Stimulated activated CD4-positive, alpha-beta T cell treated with anti-CD3 and anti-CD28 coated beads, Interleukin-15, amount 100 ng/mL, for 24 hours (primary cell): ENCODE results near the gene TAF7.
A peak's percentile ranks its signal among the peaks of the same experiment; 100 is the strongest.
"Not testable (repeated sequence)": the region's sequence is repeated elsewhere in the genome, so short reads cannot be mapped to it uniquely, and the experiment has no call there.

Source experiments
- DNase-seq: peaks from one replicate; pipeline ENCODE4 v3.0.0-alpha.2; 2020

The TAF7 gene

GRCh38 chr5:141332571-141332970, 12.0 kb upstream of the TAF7 start:
- not testable (repeated sequence) for DNase-seq

GRCh38 chr5:141330299-141331080, 9.9 kb upstream of the TAF7 start, which contains the start of gene PCDHGA1:
Gene PCDHGA1, plus strand, starts transcription at chr5:141330514.
- DNase-seq: peak; percentile 25

- DNase-seq: no peak
Observed at GRCh38 chr5:141328231-141328630, 7.6 kb upstream of the TAF7 start.

- peak; percentile 78 for DNase-seq
Observed at GRCh38 chr5:141326088-141326854, 5.7 kb upstream of the TAF7 start.

- DNase-seq: no peak
Observed at GRCh38 chr5:141322261-141322660, 1.7 kb upstream of the TAF7 start.

- no peak for DNase-seq
Observed at GRCh38 chr5:141319699-141320098, 885 bp downstream of the TAF7 start.

GRCh38 chr5:141319202-141319601, 1.4 kb downstream of the TAF7 start:
- DNase-seq: no peak

- DNase-seq: not testable (repeated sequence)
Observed at GRCh38 chr5:141316963-141317362, 3.6 kb downstream of the TAF7 start.

GRCh38 chr5:141313711-141314110, 6.9 kb downstream of the TAF7 start:
- DNase-seq: no peak

GRCh38 chr5:141306630-141307029, 14.0 kb downstream of the TAF7 start:
- no peak for DNase-seq

GRCh38 chr5:141303756-141304155, 16.8 kb downstream of the TAF7 start, which contains the start of gene SLC25A2:
Gene SLC25A2, minus strand, starts transcription at chr5:141304049. Its CDS starts 184 bp downstream, at chr5:141303865.
- no peak for DNase-seq

- DNase-seq: no peak
Observed at GRCh38 chr5:141298376-141298775, 22.2 kb downstream of the TAF7 start.

- DNase-seq: no peak
Observed at GRCh38 chr5:141272906-141273305, 47.7 kb downstream of the TAF7 start.

- DNase-seq: no peak
Observed at GRCh38 chr5:141269195-141269594, 51.4 kb downstream of the TAF7 start.
